ENCODE data around the gene MSI2.
"Not testable (repeated sequence)": the region's sequence is repeated elsewhere in the genome, so short reads cannot be mapped to it uniquely, and the experiment has no call there.

Gene MSI2

GRCh38 chr17:57289130-57289529, 32.8 kb downstream of the MSI2 start:
- DNase-seq (ENCODE audit: low read depth in 1 of 2, low spot score in 1 of 2), result no peak

- DNase-seq (ENCODE audit: low read depth in 1 of 2, low spot score in 1 of 2), result no peak
Measured at GRCh38 chr17:57289613-57290012, 33.3 kb downstream of the MSI2 start.

- no peak for DNase-seq (ENCODE audit: low read depth in 1 of 2, low spot score in 1 of 2)
Measured at GRCh38 chr17:57290981-57291380, 34.7 kb downstream of the MSI2 start.

GRCh38 chr17:57292091-57292490, 35.8 kb downstream of the MSI2 start:
- DNase-seq (ENCODE audit: low read depth in 1 of 2, low spot score in 1 of 2), result no peak

GRCh38 chr17:57293077-57293476, 36.8 kb downstream of the MSI2 start:
- no peak for DNase-seq (ENCODE audit: low read depth in 1 of 2, low spot score in 1 of 2)

- no peak for DNase-seq (ENCODE audit: low read depth in 1 of 2, low spot score in 1 of 2)
Measured at GRCh38 chr17:57294101-57294500, 37.8 kb downstream of the MSI2 start.

- peak in 1 of 2 donors; percentile 6 for DNase-seq (ENCODE audit: low read depth in 1 of 2, low spot score in 1 of 2)
Measured at GRCh38 chr17:57294629-57295501, 38.5 kb downstream of the MSI2 start.

- DNase-seq (ENCODE audit: low read depth in 1 of 2, low spot score in 1 of 2), result no peak
Measured at GRCh38 chr17:57295526-57296023, 39.3 kb downstream of the MSI2 start.

GRCh38 chr17:57296231-57296630, 39.9 kb downstream of the MSI2 start:
- no peak for DNase-seq (ENCODE audit: low read depth in 1 of 2, low spot score in 1 of 2)

GRCh38 chr17:57299176-57299575, 42.9 kb downstream of the MSI2 start:
- no peak for DNase-seq (ENCODE audit: low read depth in 1 of 2, low spot score in 1 of 2)

- not testable (repeated sequence) for DNase-seq (ENCODE audit: low read depth in 1 of 2, low spot score in 1 of 2)
Measured at GRCh38 chr17:57300592-57300991, 44.3 kb downstream of the MSI2 start.

- no peak for DNase-seq (ENCODE audit: low read depth in 1 of 2, low spot score in 1 of 2)
Measured at GRCh38 chr17:57302690-57303465, 46.6 kb downstream of the MSI2 start.

GRCh38 chr17:57305144-57305728, 48.9 kb downstream of the MSI2 start:
- no peak for DNase-seq (ENCODE audit: low read depth in 1 of 2, low spot score in 1 of 2)

- no peak for DNase-seq (ENCODE audit: low read depth in 1 of 2, low spot score in 1 of 2)
Measured at GRCh38 chr17:57305908-57306504, 49.7 kb downstream of the MSI2 start.

- no peak for DNase-seq (ENCODE audit: low read depth in 1 of 2, low spot score in 1 of 2)
Measured at GRCh38 chr17:57308543-57309186, 52.3 kb downstream of the MSI2 start.

- DNase-seq (ENCODE audit: low read depth in 1 of 2, low spot score in 1 of 2), result no peak
Measured at GRCh38 chr17:57309479-57309878, 53.2 kb downstream of the MSI2 start.

GRCh38 chr17:57311281-57312216, 55.2 kb downstream of the MSI2 start:
- DNase-seq (ENCODE audit: low read depth in 1 of 2, low spot score in 1 of 2), result no peak

GRCh38 chr17:57312242-57312641, 55.9 kb downstream of the MSI2 start:
- no peak for DNase-seq (ENCODE audit: low read depth in 1 of 2, low spot score in 1 of 2)

- no peak for DNase-seq (ENCODE audit: low read depth in 1 of 2, low spot score in 1 of 2)
Measured at GRCh38 chr17:57313097-57313835, 56.9 kb downstream of the MSI2 start.

Measured in stimulated activated CD4-positive, alpha-beta T cell treated with anti-CD3 and anti-CD28 coated beads, Interleukin-15, amount 100 ng/mL, for 1 hour (primary cell).